Activated CD4-positive, alpha-beta T cell treated with anti-CD3 and anti-CD28 coated beads, Interleukin-2, Interleukin-4, amounts not matched to agents 100 ng/mL and 50 ng/mL, durations not matched to agents 16 hours and 8 hours (primary cell): Measurements from ENCODE around the gene KARS1.
"Not testable (repeated sequence)": the region's sequence is repeated elsewhere in the genome, so short reads cannot be mapped to it uniquely, and the experiment has no call there.

Source experiments
- DNase-seq: peaks from one replicate; pipeline ENCODE4 v3.0.0-alpha.2; 2020; ENCODE audit warnings: low spot score

Gene KARS1

GRCh38 chr16:75624921-75625334 lies 22.5 kb downstream of the KARS1 start:
- no peak for DNase-seq

GRCh38 chr16:75622761-75623605 lies 24.5 kb downstream of the KARS1 start, which contains the start of gene ADAT1:
Gene ADAT1, minus strand, starts transcription at chr16:75623281. Its CDS starts 2,482 bp downstream, at chr16:75620799.
- peak; percentile 98 for DNase-seq

- peak; percentile 34 for DNase-seq
Measured at GRCh38 chr16:75621170-75621477, 26.3 kb downstream of the KARS1 start.

GRCh38 chr16:75620326-75621169 lies 26.9 kb downstream of the KARS1 start:
- DNase-seq = peak; percentile 37

- no peak for DNase-seq
Measured at GRCh38 chr16:75618780-75619179, 28.7 kb downstream of the KARS1 start.

GRCh38 chr16:75617121-75617520 lies 30.3 kb downstream of the KARS1 start:
- DNase-seq = peak; percentile 17

- DNase-seq = peak; percentile 87
Measured at GRCh38 chr16:75616521-75617010, 30.9 kb downstream of the KARS1 start.

GRCh38 chr16:75615619-75616018 lies 31.8 kb downstream of the KARS1 start:
- no peak for DNase-seq

- no peak for DNase-seq
Measured at GRCh38 chr16:75614066-75614897, 33.2 kb downstream of the KARS1 start.

GRCh38 chr16:75606507-75606906 lies 41.0 kb downstream of the KARS1 start:
- no peak for DNase-seq

- DNase-seq = no peak
Measured at GRCh38 chr16:75603241-75603640, 44.2 kb downstream of the KARS1 start.

GRCh38 chr16:75599452-75600277 lies 47.8 kb downstream of the KARS1 start:
- DNase-seq = no peak

- DNase-seq = peak; percentile 56
Measured at GRCh38 chr16:75593825-75594820, 53.3 kb downstream of the KARS1 start.

GRCh38 chr16:75593308-75593707 lies 54.2 kb downstream of the KARS1 start:
- DNase-seq = no peak

GRCh38 chr16:75591927-75592326 lies 55.5 kb downstream of the KARS1 start:
- DNase-seq = not testable (repeated sequence)

- DNase-seq = no peak
Measured at GRCh38 chr16:75590920-75591843, 56.3 kb downstream of the KARS1 start.

- DNase-seq = no peak
Measured at GRCh38 chr16:75589306-75589705, 58.2 kb downstream of the KARS1 start.

GRCh38 chr16:75588716-75589115 lies 58.7 kb downstream of the KARS1 start:
- no peak for DNase-seq

GRCh38 chr16:75584108-75584507 lies 63.4 kb downstream of the KARS1 start:
- DNase-seq = no peak
